ENCODE data around the gene ALPK1.
"Not testable (repeated sequence)": the region's sequence is repeated elsewhere in the genome, so short reads cannot be mapped to it uniquely, and the experiment has no call there.

Gene ALPK1

GRCh38 chr4:112421911-112422310 is 124.7 kb downstream of the ALPK1 start:
- no peak for TF ChIP-seq CTCF (IDR thresholded peaks at IDR 0.05; ENCODE audit: low read depth, low read length)
- DNase-seq (ENCODE audit: extremely low read depth, low read depth): no peak

GRCh38 chr4:112422644-112423043 is 125.5 kb downstream of the ALPK1 start:
- no peak for DNase-seq (ENCODE audit: extremely low read depth, low read depth)
- TF ChIP-seq CTCF (IDR thresholded peaks at IDR 0.05; ENCODE audit: low read depth, low read length): no peak

- DNase-seq (ENCODE audit: extremely low read depth, low read depth): no peak
- TF ChIP-seq CTCF (IDR thresholded peaks at IDR 0.05; ENCODE audit: low read depth, low read length): no peak
These were observed 126.4 kb downstream of the ALPK1 start for GRCh38 chr4:112423591-112423990.

GRCh38 chr4:112425823-112426222 is 128.7 kb downstream of the ALPK1 start:
- DNase-seq (ENCODE audit: extremely low read depth, low read depth): no peak
- TF ChIP-seq CTCF (IDR thresholded peaks at IDR 0.05; ENCODE audit: low read depth, low read length): no peak

GRCh38 chr4:112426416-112426815 is 129.2 kb downstream of the ALPK1 start:
- DNase-seq (ENCODE audit: extremely low read depth, low read depth): no peak
- no peak for TF ChIP-seq CTCF (IDR thresholded peaks at IDR 0.05; ENCODE audit: low read depth, low read length)

GRCh38 chr4:112431158-112431557 is 134.0 kb downstream of the ALPK1 start:
- DNase-seq (ENCODE audit: extremely low read depth, low read depth): no peak
- TF ChIP-seq CTCF (IDR thresholded peaks at IDR 0.05; ENCODE audit: low read depth, low read length): no peak

- no peak for DNase-seq (ENCODE audit: extremely low read depth, low read depth)
- no peak for TF ChIP-seq CTCF (IDR thresholded peaks at IDR 0.05; ENCODE audit: low read depth, low read length)
These were observed 139.8 kb downstream of the ALPK1 start for GRCh38 chr4:112436987-112437386.

GRCh38 chr4:112442226-112442625 is 145.1 kb downstream of the ALPK1 start:
- not testable (repeated sequence) for DNase-seq (ENCODE audit: extremely low read depth, low read depth)

All from AG09319 (cell line).